Activated gamma-delta T cell treated with anti-CD3 and anti-CD28 coated beads, Interleukin-2, amount 50 U/mL, for 16 hours (primary cell): ENCODE results near the gene FAM162A.

Experiments
- DNase-seq: peaks from one replicate; pipeline ENCODE4 v3.0.0-alpha.2; 2020; ENCODE audit warnings: low read depth

The FAM162A gene

DNA sequence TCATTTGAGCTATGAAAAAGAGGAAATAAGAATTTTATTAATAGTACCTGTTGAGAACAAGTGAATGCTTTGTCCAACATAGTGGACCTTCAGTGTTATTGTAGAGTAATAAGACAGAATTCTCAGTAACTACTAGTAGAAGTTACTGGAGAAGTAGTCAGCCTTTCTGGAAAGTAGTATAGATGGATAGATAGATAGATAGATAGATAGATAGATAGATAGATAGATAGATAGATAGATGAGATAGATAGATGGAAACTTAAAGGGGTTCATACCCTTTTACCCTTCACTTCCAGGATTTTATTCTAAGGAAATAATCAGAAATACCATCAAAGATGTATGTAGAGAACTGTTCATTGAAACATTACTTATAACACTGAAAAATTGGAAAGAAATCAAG is 5.2 kb downstream of the FAM162A start:
- DNase-seq, result no peak

DNA sequence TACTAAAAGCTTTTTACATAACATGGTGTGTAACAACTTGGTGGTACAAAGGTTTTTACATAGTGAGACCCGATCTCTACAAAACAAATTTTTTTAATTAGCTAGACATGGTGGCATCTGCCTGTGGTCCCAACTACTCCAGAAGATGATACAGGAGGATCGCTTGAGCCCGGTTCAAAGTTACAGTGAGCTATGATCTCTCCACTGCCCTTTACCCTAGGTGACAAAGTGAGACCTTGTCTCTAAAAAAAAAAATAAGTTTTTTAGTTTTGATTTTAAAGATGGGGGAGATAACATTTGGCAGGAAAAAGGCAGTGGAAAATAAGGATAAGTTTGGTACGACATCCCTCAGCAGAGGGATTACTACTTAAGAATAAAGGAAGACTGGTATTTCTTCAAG is 5.9 kb downstream of the FAM162A start:
- no peak for DNase-seq

DNA sequence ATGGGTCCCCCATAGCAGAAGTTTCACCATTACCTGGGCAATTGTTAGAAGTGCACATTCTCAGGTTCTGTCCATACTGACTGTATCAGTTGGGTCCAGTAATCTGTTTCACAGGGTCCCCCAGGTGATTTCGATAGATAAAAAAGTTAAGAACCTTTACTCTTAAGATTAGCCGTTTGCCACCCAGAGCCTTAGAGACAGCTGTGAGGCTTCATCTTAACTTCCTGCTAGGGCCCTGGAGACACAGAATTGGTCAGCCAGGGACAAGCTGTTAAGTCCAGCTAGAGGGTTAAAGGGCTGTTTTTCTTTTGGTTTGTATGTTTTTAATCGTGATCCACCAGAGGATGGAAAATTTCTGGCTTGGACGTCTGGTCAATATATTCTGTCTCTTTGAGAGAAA is 6.7 kb downstream of the FAM162A start:
- no peak for DNase-seq

DNA sequence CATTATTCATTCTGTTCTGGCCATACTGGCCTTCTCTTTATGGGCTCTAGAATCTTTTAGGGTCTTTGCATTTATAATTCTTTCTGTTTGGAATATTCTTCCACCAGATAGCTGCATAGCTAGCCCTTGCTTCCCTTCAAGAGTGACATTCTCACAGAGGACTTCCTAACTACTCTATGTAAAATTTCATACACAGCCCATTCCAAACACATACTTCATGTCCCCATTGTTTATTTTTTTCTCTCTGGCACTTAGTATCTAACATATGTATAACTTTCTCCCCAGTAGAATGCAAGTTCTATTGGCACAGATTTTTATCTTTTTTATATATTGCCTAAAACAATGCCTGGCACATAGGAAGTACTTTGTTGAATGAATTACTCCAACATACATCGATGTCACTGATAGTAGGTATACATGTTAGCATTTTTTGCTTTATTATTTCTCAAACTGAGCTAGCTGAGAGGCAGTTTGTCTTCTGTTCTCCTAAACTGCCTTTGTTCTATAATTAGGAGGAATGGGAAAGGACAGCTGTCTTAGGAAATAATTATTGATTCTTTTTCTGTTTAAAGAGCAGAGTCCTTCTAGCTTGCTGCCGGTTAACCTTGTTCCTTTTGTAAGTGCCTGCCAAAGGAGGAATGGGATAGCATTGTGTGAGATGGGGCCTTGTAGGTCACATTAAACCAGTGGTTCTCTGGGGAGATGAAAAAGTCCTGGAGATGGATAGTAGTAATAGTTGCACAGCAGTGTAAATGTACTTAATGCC is 7.9 kb downstream of the FAM162A start:
- no peak for DNase-seq

DNA sequence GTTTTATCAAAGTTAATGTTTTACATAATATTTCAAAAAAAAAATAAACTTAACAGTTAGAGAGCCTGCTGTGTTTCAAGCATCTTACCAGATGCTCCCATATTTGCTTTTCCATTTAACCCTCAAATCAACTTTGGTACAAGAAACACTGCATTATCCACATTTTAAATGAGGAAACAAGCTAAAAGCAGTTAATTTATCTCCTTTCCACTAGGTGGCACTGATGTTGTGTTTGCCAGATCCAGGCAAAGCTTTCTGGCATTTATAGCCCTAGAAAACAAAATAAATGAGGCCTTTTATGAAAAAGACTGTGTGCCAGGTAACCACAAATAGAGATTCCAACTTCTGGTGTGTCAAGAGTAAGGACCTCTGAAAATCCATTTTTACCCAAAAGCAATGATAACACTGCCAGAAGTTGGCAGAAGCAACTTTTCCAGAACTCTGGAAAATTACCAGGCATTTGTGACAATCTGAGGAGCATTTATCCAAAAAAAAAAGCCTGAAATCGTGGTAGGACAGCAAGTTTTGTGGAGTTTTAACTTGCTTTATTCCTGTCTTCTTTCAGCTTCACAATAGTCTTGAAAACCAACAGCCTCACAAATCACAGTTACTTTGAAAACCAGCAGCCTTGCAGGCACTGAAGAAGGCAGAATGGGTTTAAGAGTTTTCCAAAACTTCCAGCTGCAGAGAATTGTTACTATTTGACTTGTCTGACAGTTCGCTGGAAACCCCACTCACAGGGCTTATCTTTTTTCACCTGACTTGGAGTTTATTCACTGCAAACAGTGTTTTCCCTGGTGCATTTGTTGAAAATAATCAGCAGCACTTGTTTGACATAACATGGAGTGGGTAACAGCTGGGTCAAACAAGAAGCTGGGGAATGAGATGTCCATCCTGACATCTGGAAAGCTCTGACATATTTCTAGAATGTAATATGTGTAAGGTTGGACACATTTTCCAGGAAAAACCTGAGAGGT is 9.2 kb downstream of the FAM162A start:
- DNase-seq, result no peak

DNA sequence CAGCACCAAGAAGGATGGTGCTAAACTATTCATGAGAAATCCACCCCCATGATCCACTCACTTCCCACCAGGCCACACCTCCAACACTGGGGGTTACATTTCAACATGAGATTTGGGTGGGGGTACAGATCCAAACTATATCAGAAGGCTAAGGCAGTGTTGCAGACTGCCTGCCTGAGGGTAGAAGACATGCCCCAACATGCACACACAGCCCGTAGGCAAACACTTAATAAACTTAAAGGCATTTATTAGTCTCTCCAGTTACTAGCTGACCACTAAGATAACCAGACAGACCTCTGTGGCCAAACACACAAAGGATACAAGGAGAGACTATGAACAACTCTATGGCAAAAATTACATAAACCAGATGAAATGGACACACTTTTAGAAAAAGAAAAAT is 10.2 kb downstream of the FAM162A start:
- DNase-seq, result no peak

DNA sequence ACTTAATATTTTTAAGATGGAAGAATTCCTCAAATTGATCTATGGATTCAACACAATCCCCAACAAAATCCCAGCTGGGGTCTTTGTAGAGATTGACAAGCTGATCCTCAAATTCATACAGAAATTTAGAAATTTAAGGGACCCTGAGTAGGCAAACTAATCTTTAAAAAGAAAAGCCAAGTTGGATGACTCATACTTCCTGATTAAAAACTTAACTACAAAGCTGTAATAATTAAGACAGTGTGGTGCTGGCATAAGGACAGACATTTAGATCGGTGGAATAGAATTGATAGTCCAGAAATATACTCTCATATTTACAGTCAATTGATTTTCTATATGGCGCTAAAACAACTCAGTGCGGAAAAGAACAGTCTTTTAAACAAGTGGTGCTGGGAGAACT is 11.6 kb downstream of the FAM162A start:
- no peak for DNase-seq

DNA sequence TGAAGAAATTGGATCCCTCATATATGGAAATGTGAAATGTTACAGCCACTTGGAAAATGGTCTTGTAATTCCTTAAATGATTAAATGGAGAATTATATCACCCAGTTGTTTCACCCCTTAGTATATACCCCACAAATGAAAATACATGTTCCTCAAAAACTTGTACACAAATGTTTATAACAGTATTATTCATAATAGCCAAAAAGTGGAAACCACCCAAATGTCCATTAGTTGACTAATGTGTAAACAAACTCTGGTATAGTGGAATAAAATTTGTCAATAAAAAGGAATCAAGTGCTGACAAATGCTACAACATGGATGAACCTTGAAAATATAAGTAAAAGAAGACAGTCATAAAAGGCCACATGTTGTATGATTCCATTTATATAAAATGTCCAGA is 12.5 kb downstream of the FAM162A start:
- no peak for DNase-seq

DNA sequence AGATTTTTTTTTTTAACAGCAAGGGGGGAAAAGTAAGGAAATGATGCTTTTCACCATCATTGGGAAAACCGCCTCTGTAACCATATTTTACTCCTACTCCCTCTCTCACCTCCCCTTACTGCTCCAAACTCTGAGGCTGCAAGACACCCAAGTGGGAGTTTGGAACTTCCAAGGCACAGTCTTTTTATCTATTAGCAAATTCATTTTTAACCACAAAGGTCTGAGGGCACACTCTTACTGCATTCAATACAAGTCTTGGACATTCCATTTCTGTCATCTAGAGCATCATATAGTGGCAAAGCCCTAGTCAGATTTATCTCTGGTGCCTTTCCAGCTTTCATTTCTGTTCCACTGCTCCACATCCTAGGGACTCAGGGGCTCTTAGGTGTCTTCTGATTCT is 13.2 kb downstream of the FAM162A start:
- no peak for DNase-seq

DNA sequence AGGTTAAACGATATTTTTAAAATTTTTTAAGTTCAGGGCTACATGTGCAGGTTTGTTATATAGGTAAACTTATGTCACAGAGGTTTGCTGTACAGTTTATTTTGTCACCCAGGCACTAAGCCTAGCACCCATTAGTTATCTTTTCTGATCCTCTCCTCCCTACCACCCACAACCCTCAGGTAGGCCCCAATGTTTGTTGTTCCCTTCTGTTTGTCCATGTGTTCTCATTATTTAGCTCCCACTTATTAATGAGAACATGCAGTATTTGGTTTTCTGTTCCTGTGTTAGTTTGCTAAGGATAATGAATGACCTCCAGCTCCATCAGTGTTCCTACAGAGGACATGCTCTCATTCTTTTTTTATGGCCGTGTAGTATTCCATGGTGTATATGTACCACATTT is 14.9 kb downstream of the FAM162A start:
- DNase-seq, result no peak

DNA sequence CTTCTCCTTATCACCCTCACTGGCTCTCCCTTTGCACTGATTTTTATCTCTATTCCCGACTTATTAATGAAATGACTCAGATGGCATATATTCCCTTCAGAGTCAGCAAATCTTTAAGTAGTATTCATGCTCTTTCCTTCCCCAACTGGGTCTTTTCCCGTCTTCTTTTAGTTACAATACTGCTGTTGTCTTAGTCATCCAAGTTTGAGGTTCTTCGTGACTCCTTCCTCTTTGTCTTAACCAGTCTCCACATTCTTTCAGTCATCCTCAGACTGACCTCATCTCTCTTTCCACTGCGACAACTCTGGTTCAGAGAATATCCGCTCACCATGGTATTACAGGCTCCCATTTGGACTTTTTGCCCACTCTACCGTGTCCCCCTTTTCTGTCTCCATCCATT is 19.5 kb downstream of the FAM162A start:
- DNase-seq, result no peak

DNA sequence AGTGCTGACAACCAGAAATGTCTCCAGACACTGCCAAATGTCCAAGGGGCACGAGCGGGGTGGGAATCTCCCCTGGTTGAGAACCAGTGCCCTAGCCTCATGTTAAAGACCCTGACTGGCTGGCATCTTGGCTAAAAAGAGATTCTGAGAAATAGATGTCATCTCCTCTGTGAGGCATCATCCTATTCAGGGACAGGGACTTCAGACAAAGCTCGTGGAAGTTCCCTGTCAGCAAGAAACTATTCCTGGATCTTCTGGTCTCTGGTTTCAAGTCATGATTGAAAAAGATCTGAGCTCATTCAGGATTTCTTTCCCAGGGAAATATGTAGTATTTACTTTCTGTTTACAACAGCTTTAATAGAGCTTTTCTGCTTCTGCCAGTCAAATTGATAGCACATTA is 21.0 kb downstream of the FAM162A start:
- no peak for DNase-seq

DNA sequence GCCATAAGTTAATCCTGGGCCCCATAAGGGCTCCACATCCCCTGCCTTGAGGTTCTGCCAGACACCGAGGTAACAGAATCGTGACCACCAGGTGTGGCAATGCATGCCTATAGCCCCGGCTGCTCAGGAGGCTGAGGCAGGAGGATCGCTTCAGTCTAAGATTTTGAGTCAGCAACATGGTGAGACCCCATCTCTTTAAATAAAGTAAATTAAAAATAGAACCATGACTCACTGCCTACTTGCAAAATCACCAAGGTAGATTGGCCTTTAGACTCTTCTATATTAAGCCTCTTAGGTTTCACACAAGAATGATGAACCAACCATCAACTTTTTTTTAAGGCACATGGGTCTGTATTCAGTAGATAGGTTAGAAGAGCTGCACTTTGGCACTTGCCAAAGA is 22.2 kb downstream of the FAM162A start:
- DNase-seq, result no peak

DNA sequence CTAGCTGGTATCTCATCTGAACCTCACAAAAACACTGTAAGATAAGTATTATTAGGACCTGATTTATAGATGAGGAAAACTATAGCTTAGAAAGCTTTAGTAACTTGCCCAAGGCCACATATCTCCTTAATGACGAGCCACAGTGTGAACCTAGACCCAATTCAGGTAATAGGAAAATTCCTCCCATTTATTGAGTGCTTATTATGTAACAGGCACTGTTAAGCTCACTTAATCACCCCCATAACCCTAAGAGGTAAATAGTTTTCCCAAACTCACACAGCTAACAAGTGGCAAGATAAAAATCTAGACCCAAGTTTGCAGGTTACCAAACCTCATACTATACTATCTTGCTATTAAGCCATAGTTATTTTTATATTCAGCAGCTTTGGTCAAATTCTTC is 24.0 kb downstream of the FAM162A start:
- no peak for DNase-seq

DNA sequence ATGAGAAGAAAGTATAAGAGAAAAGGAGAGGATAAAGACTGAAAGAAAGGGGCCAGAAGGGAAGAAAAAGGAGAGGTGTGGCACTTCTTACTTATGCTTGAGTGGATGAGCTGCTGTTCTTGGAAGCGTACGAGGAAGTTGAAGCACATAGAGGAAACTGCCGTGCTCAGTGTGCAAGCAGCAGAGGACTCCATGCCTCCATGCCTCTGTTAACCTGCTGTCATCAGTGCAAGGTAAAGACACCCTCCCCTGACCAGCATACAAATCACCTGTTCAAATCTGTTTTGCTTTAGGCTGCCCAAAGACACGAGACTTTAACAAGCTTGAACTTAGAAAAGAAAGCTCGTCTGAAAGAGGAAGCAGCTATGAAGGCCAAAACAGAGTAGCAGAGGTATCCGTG is 25.5 kb downstream of the FAM162A start:
- DNase-seq, result no peak

DNA sequence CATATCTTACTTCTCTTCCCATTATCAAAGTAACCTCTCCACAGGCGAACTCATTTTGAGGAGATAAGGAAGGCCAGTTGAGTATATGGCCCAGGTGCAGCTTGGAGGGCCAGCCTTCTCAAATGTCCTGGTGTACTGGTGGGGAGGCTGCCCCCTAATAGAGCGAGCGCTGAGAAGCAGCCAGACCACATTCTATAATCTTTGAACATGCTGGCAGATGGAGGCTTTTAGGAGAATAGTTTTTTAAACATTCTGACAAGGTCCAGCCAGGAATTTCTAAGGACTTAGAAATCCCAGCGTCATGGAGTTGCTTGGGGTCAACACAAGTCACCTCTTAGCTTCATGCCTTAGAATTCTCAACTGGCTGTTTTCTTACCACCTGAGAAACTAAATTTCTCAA is 26.1 kb downstream of the FAM162A start:
- DNase-seq, result no peak

DNA sequence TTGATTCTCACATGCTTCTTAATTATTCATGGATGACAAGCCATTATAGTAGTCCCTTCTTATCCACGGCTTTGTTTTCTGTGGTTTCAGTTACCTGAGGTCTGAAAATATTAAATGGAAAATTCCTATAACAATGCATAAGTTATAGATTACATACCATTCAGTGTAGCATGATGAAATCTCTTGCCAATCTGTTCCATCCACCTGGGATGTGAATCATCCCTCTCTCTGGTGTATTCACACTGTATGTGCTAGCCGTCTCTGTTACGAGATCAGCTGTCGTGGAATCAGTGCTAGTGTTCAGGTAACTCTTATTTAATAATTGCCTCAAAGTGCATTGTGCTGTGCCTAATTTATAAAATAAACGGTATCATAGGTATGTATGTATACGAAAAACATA is 26.7 kb downstream of the FAM162A start:
- DNase-seq, result no peak

DNA sequence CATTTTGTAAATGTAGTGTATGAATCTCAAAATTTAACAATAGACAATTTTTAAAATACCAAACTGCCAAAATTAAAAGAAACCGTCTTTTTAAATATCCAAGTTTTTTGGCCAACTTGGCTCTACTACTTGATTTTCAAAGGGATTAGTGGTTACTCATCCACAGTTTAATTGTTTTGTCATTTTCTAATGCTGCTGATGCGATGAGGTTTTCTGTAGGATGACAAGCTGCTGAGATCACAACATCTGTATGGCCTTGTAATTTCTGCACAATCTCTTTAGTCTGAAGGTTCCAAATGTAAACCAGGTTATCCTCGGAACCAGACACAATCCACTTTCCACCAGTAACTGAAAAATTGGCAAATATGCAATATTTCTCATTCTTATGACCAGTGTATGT is 30.4 kb downstream of the FAM162A start:
- no peak for DNase-seq

DNA sequence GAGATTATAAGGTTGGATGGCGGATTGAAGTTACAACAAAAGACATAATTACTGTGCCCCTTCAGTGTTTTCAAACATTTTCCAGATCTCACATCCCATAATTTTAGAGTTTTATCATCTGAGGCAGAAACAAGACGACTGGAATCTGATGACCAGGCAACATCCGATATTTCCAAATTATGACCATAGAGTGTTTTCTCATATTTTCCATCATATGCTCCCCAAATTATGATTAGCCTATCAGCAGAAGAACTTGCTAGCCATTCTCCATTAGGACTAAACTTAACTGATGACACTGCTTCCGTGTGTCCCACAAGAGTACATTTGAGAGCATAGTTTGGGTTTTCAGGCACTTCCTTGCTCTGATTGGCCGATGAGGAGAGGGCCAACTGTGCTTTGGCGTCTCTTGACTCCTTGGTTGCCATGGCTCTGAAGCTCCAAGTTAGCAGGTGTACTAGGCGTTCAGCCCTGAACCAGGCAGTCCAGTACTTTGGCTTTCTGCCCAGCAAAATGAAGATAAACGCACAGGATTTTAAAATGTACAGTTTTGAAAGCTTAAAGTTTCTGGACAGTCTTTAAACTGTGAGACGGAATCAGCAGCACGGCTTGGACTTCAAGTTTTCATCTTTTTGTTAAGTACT is 31.2 kb downstream of the FAM162A start:
- DNase-seq, result no peak

DNA sequence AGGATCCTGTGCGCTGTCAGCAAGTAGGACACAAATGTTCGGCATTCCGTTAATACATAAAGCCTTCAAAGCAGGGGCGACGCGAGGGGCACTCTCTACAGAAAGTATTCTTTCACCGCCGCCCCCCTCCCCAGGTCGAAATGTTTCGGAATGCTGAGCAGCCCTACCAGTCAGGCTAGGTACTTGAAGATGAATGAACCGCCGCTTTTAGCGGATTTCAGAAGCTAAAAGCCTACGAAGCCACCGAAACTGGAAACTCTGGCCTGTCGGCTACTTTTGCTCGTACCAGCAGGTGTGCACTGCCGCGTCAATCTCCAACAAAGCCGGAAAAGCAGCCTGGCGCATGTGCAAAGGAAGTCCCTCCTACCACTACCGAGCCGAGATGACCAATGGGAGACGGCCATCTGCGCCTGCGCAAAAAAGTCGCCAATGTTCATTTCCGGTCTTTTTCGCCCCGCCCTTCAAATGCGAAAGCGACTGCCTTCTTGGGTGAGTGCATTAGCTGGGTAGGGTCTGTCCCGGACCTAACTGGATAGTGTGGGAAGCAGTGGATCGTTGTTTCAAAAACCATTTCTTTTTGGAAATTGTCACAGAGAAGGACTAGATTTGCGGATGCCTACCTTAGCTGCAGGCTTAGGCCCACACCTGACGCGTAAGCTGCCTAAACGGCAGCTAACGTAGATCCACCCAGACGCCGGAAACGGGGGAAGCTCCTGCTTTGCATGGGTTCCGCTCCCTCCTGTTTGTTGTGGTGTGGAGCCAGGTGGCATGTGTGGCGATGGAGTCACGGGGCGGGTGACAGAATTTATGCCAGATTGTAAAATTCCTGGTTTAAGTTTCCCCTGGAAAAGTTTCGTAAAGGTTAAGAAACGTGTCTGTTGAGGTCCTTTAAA is 32.0 kb downstream of the FAM162A start, which contains the start of gene WDR5B:
Gene WDR5B (minus strand): TSS at position 301 of the 893 bp plus-strand sequence. CDS start 534 bp downstream, outside the sequence.
- peak; percentile 98 for DNase-seq

DNA sequence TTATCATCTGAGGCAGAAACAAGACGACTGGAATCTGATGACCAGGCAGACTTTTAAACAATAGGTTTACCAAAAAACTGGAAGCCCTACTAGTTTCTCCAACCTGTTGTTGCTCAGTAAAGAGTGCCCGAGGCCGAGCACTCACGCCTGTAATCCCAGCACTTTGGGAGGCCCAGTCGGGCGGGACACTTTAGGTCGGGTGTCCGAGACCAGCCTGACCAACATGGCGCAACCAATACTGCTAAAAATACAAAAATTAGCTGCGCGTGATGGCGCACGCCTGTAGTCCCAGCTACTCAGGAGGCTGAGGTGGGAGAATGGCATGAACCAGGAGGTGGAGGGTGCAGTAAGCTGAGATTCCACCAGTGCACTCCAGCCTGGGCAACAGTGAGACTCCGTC is 33.0 kb downstream of the FAM162A start:
- no peak for DNase-seq

DNA sequence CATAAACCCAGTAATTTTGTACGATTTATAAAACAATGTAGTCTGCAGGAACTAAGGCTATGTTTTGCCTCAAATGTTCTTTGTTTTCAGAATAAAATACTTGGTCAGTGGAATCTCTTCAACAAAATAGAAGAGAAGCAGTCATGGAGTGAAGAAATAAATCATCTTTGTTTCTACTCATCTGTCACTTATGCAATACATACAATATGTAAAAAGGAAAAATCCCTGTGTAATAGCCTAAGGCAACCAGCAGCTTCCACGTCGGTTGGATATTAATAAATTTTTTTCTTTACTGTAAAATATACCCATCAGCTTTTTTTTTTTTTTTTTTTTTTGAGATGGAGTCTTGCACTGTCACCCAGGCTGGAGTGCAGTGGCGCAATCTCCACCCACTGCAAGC is 37.1 kb downstream of the FAM162A start:
- DNase-seq, result no peak
